Ishikawa (cell line): ENCODE data around the gene UQCRH.

ENCODE experiments used
- CEBPB ChIP-seq: IDR thresholded peaks from 2 replicates; pipeline ENCODE4 v1.6.1; 2012
- EP300 ChIP-seq: IDR thresholded peaks from 2 replicates; pipeline ENCODE4 v1.6.1; 2012; ENCODE audit warnings: borderline replicate concordance
- TAF1 ChIP-seq: IDR thresholded peaks from 2 replicates; pipeline ENCODE4 v1.6.1; 2012; ENCODE audit warnings: low read depth, mild to moderate bottlenecking

DNA sequence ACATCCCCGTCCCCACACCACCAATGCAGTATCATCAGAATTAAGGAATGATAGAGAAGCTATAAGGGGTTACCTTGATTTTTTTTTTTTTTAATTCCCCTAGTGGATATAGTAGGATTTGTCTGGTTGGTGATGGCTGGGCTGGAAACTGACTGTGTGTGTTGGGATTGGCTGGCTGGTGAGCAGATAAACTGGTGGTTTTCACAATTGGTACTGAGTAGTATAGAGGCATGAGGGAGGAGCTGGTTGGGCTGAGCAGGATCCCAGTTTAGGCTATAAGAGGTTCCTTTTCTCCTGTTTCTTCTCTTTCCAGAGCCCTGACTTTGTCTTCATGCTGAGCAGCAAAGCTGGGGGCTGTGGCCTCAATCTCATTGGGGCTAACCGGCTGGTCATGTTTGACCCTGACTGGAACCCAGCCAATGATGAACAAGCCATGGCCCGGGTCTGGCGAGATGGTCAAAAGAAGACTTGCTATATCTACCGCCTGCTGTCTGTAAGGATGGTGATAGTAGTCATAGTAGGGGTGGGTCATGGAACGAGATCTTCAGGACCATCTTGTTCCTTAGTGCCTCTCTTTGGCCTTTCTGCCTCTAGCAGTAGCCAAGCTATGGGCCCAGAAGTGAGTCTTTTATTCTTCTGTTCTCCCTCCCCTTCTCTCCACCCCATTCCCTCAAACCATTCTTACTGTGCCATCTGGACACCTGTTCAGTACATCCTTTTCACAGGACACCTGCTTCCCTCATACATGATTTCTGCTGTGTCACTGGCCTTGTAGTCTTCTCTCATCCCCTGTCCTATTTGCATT, 29.1 kb upstream of the UQCRH start:
- no peak for TF ChIP-seq EP300
- TF ChIP-seq CEBPB, result no peak
- TF ChIP-seq TAF1, result no peak
